Activated CD8-positive, alpha-beta memory T cell treated with anti-CD3 and anti-CD28 coated beads, Interleukin-2, amount 50 U/mL, for 4 hours (primary cell): ENCODE results near the gene MYLK4.
A peak's percentile ranks its signal among the peaks of the same experiment; 100 is the strongest.

Source experiments
- DNase-seq: peaks from one replicate; pipeline ENCODE4 v3.0.0-alpha.2; 2020

MYLK4 gene

GRCh38 chr6:2750832-2751231 lies at the start of gene MYLK4:
Gene MYLK4, minus strand, starts transcription at chr6:2750922. Its CDS starts 1,628 bp downstream, at chr6:2749294.
- DNase-seq, result no peak

GRCh38 chr6:2799936-2800527 lies 49.3 kb upstream of the MYLK4 start:
- DNase-seq, result no peak

- DNase-seq, result no peak
These were observed 47.9 kb upstream of the MYLK4 start for GRCh38 chr6:2798586-2799134.

- no peak for DNase-seq
These were observed 46.9 kb upstream of the MYLK4 start for GRCh38 chr6:2797564-2798031.

GRCh38 chr6:2796861-2797260 lies 46.1 kb upstream of the MYLK4 start:
- DNase-seq, result no peak

GRCh38 chr6:2795956-2796355 lies 45.2 kb upstream of the MYLK4 start:
- no peak for DNase-seq

- DNase-seq, result no peak
These were observed 44.4 kb upstream of the MYLK4 start for GRCh38 chr6:2795162-2795561.

GRCh38 chr6:2794171-2794730 lies 43.5 kb upstream of the MYLK4 start:
- no peak for DNase-seq

- no peak for DNase-seq
These were observed 42.9 kb upstream of the MYLK4 start for GRCh38 chr6:2793534-2794151.

- no peak for DNase-seq
These were observed 41.8 kb upstream of the MYLK4 start for GRCh38 chr6:2792330-2793110.

GRCh38 chr6:2791450-2791974 lies 40.8 kb upstream of the MYLK4 start:
- DNase-seq, result no peak

GRCh38 chr6:2790588-2791449 lies 40.1 kb upstream of the MYLK4 start:
- peak; percentile 41 for DNase-seq

GRCh38 chr6:2786269-2786668 lies 35.5 kb upstream of the MYLK4 start:
- DNase-seq, result no peak

- DNase-seq, result no peak
These were observed 34.2 kb upstream of the MYLK4 start for GRCh38 chr6:2784930-2785329.

- DNase-seq, result no peak
These were observed 33.3 kb upstream of the MYLK4 start for GRCh38 chr6:2784061-2784460.

- DNase-seq, result no peak
These were observed 32.7 kb upstream of the MYLK4 start for GRCh38 chr6:2783188-2783963.

- DNase-seq, result no peak
These were observed 32.1 kb upstream of the MYLK4 start for GRCh38 chr6:2782825-2783187.

GRCh38 chr6:2782356-2782708 lies 31.6 kb upstream of the MYLK4 start:
- DNase-seq, result no peak

GRCh38 chr6:2781685-2782355 lies 31.1 kb upstream of the MYLK4 start:
- no peak for DNase-seq

- no peak for DNase-seq
These were observed 29.5 kb upstream of the MYLK4 start for GRCh38 chr6:2780102-2780737.
